K562 (cell line): ENCODE results near the gene TLCD1. TPM values are rescaled to one million over a fixed set of nuclear protein-coding genes. Genes with fewer than 3 reads are reported as not detected.
A peak's percentile ranks its signal among the peaks of the same experiment; 100 is the strongest.

Source experiments
- AFF1 ChIP-seq, 2 experiments: fragments of 450-650 bp; IDR thresholded peaks; 2 replicates each; pipeline ENCODE4 v1.6.1; 2018; ENCODE audit warnings: mild to moderate bottlenecking in 2 of 2, low read depth in 1 of 2; ENCODE audit not compliant: partially characterized antibody in 2 of 2
- BMI1 ChIP-seq: fragments of 150-350 bp; IDR thresholded peaks from 2 replicates; pipeline ENCODE4 v1.6.1; 2014; ENCODE audit warnings: low read length
- BRF2 ChIP-seq: IDR thresholded peaks from 3 replicates; pipeline ENCODE4 v1.6.1; 2011; ENCODE audit warnings: borderline replicate concordance, mild to moderate bottlenecking; ENCODE audit not compliant: insufficient read length, insufficient read depth
- DLX4 ChIP-seq: fragments of 250-450 bp; sonication (Bioruptor Pico); IDR thresholded peaks from 2 replicates; pipeline ENCODE4 v1.6.1; 2021; ENCODE audit warnings: mild to moderate bottlenecking
- E2F6 ChIP-seq, 2 experiments: IDR thresholded peaks; 2 replicates each; pipeline ENCODE4 v1.6.1; 2011; ENCODE audit warnings: borderline replicate concordance in 1 of 2, control low read depth in 1 of 2, low read depth in 1 of 2, low read length in 1 of 2, mild to moderate bottlenecking in 1 of 2, mixed read lengths in 1 of 2, moderate library complexity in 1 of 2; ENCODE audit not compliant: insufficient read depth in 1 of 2, insufficient read length in 1 of 2, poor library complexity in 1 of 2, severe bottlenecking in 1 of 2; ENCODE audit errors: extremely low read depth in 1 of 2
- MIER1 ChIP-seq: fragments of 450-650 bp; IDR thresholded peaks from 2 replicates; pipeline ENCODE4 v1.6.1; 2016; ENCODE audit warnings: antibody characterized with exemption, mild to moderate bottlenecking, low read depth
- NCOA6 ChIP-seq: fragments of 450-650 bp; IDR thresholded peaks from 2 replicates; pipeline ENCODE4 v1.6.1; 2017; ENCODE audit warnings: mild to moderate bottlenecking
- SAP30 ChIP-seq: fragments of 200-600 bp; sonication (generic); IDR thresholded peaks from 2 replicates; pipeline ENCODE4 v1.6.1; 2012; ENCODE audit warnings: borderline replicate concordance, low read depth, mild to moderate bottlenecking, moderate library complexity, low read length, control low read depth, inconsistent platforms; ENCODE audit not compliant: insufficient read depth, poor library complexity, severe bottlenecking
- SMAD3 ChIP-seq: fragments of 450-650 bp; formaldehyde crosslinking; conservative IDR thresholded peaks from 2 replicates; pipeline ENCODE4 v1.4.0; 2020; ENCODE audit warnings: mild to moderate bottlenecking
- SMC3 ChIP-seq: conservative IDR thresholded peaks from 2 replicates; pipeline ENCODE4 v1.6.1; 2011; ENCODE audit warnings: low read depth, low read length, improper control_type of control experiment; ENCODE audit not compliant: insufficient read depth
- TBL1XR1 ChIP-seq, 2 experiments: IDR thresholded peaks; 2 replicates each; pipeline ENCODE4 v1.6.1; 2012; ENCODE audit warnings: improper control_type of control experiment in 2 of 2, low read length in 2 of 2, mild to moderate bottlenecking in 1 of 2
- THAP12 ChIP-seq: fragments of 250-450 bp; sonication (Bioruptor Pico); IDR thresholded peaks from 2 replicates; pipeline ENCODE4 v1.9.0; 2021; ENCODE audit warnings: mild to moderate bottlenecking, inconsistent platforms
- ZBTB12 ChIP-seq: fragments of 250-450 bp; sonication (Bioruptor Pico); IDR thresholded peaks from 2 replicates; pipeline ENCODE4 v1.4.0; 2020
- ZNF561 ChIP-seq: fragments of 450-650 bp; formaldehyde crosslinking; conservative IDR thresholded peaks from 2 replicates; pipeline ENCODE4 v1.4.0; 2020; ENCODE audit warnings: mild to moderate bottlenecking, moderate library complexity
- ZNF780A ChIP-seq: fragments of 250-450 bp; sonication (Bioruptor Pico); IDR thresholded peaks from 2 replicates; pipeline ENCODE4 v1.5.0; 2021; ENCODE audit warnings: mild to moderate bottlenecking
- polyA plus RNA-seq, 8 experiments: library from polyadenylated mRNA; depleted of rRNA in 4 of 8; stranded (reverse) in 5 of 8; unstranded in 3 of 8; fragments of >200 nt; fragmentation: Nextera tagmentation in 2 of 8; fragmentation: Illumina TruSeq in 1 of 8; extraction: Ambion mirVana in 2 of 8; extraction: Trizol in 1 of 8; gene quantifications; 2 replicates each; pipeline versions ENCODE4 v1.2.1 to v1.2.3, GENCODE V29; 2011 to 2014; ENCODE audit warnings: inconsistent platforms in 1 of 8, missing spikeins in 1 of 8
- total RNA-seq, 7 experiments: library from RNA; depleted of rRNA in 6 of 7; stranded (reverse); fragments of >200 nt in 6 of 7; fragmentation: Illumina TruSeq in 2 of 7; extraction: Trizol in 2 of 7; gene quantifications; 2 replicates each; pipeline versions ENCODE4 v1.2.1 to v1.2.3, GENCODE V29; 2011 to 2021; ENCODE audit warnings: low replicate concordance in 1 of 7

Gene TLCD1
- total and polyA plus RNA-seq, 9 of the 15 experiments (the other 6 are each of a cell fraction or from before 2014, with no cell fraction given), result 6.8 to 37.7 (median 21.7) TPM

- TF ChIP-seq BRF2 (no peak), SMAD3 (CRISPR knock-in tag) (no peak; the same call in 1 of the 2 replicates), TBL1XR1 (IDR thresholded peaks at IDR 0.05; ENCODE audit: low read length in 2 of 2) (peak in 1 of 2 experiments; percentile 44; a peak in 1 of 4 replicates), ZNF561 (no peak), MIER1 (no peak), DLX4 (no peak), SMC3 (no peak), NCOA6 (no peak), BMI1 (no peak), ZBTB12 (CRISPR knock-in tag) (no peak), E2F6 (IDR thresholded peaks at IDR 0.05; ENCODE audit: borderline replicate concordance in 1 of 2, extremely low read depth in 1 of 2, insufficient read depth in 1 of 2, insufficient read length in 1 of 2, low read depth in 1 of 2, low read length in 1 of 2, poor library complexity in 1 of 2, severe bottlenecking in 1 of 2) (peak; percentile 96 to 98), ZNF780A (no peak), AFF1 (IDR thresholded peaks at IDR 0.05; ENCODE audit: low read depth in 1 of 2, partially characterized antibody in 2 of 2) (no peak), SAP30 (peak; percentile 11), THAP12 (peak; percentile 90)
Measured at GRCh38 chr17:28710861-28711722, 14.9 kb downstream of the TLCD1 start (continued).
